Fibroblast of gingiva (primary cell): Measurements from ENCODE around the gene CSTF2.

Experiments
- DNase-seq: peaks from one replicate; pipeline ENCODE4 v3.0.0-alpha.2; 2011; ENCODE audit warnings: low read depth

CSTF2 gene

GRCh38 chrX:100871594-100872560, 51.7 kb downstream of the CSTF2 start:
- no peak for DNase-seq

GRCh38 chrX:100874325-100874724, 54.1 kb downstream of the CSTF2 start, which contains the start of gene NOX1:
Gene NOX1 (minus strand): TSS chrX:100874359. CDS start chrX:100874139, 220 bp downstream.
- no peak for DNase-seq

DNA sequence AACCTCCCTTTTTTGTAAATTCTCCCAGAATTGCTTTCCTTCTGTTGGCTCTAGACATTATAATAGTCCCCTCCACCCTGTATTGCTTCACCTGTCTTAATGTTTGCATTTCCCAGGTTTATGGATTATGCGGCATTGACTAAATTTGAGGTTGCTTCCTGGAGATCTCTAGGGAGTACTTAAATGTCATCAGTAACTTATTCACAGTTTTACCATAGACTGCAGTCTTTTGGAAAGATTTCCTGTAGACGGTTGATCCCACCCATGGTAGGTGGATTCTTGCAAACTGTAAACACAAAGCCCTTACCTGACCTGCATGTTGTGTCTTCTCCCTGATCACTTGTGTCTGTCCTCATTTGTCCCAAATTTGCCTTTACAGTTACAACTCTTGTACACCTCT, 60.2 kb downstream of the CSTF2 start:
- DNase-seq = no peak

- no peak for DNase-seq
Measured at GRCh38 chrX:100883654-100884053, 63.5 kb downstream of the CSTF2 start.
